Measurements from ENCODE around the gene ST3GAL4.

The ST3GAL4 gene

DNA sequence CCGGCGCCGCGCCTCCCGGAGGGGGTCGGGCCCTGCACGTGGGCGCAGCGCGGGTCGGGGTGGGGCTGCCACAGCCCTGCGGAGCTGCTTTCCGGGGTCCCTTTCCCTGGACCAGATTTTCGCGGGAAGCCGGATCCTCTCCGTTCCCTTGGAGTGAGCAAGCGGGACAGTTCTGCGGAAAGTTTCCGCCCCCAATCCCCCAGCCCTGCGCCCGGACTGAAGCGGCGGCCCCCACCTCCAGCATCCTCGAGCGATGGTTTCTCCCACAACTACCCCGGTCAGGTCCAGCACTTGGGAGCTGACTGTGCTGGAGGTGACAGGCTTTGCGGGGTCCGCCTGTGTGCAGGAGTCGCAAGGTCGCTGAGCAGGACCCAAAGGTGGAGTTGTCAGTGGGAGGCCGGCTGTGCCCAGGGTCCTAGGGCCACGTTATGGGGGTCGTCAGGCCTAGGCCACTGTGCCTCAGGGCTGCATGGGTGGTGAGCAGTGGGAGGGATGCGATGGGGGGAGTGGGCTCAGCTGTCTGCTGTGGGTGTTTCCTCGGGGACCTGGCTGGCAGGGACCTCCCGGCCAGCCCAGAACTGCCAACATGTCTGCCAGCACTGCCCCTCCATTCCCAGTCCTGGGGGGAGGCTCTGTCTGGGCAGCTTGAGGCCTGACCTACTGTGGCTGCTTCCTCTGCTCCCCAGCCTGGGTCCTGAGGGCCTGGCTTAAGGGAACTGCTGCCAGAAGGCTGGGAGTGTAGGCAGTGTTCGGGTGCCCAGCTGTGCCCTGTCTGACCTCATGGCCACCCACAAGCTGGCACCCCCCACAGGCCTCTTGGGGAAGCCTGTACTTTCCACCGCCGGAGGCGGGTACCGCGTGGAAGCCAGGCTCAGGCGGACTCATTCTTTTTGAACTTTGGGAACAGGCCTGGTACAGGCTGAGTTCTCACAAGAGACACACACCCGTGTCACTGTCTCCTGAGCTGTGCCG, 726 bp downstream of the ST3GAL4 start (continued):
- no peak for TF ChIP-seq ZNF664 (tag by site-specific recombination; IDR thresholded peaks at IDR 0.05)
- 0 out of 2 replicates have a peak, but pooled peaks have one; percentile 41 for TF ChIP-seq ZBTB48 (tag by site-specific recombination; IDR thresholded peaks at IDR 0.05)
- no peak for TF ChIP-seq ZNF341 (tag by site-specific recombination; IDR thresholded peaks at IDR 0.05; ENCODE audit: low read depth)
- TF ChIP-seq ZNF335 (tag by site-specific recombination; conservative IDR thresholded peaks at IDR 0.05), result peak; percentile 85
- TF ChIP-seq, protein P1, sequence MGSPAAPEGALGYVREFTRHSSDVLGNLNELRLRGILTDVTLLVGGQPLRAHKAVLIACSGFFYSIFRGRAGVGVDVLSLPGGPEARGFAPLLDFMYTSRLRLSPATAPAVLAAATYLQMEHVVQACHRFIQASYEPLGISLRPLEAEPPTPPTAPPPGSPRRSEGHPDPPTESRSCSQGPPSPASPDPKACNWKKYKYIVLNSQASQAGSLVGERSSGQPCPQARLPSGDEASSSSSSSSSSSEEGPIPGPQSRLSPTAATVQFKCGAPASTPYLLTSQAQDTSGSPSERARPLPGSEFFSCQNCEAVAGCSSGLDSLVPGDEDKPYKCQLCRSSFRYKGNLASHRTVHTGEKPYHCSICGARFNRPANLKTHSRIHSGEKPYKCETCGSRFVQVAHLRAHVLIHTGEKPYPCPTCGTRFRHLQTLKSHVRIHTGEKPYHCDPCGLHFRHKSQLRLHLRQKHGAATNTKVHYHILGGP (tag by site-specific recombination; IDR thresholded peaks at IDR 0.05), result no peak
- TF ChIP-seq GLIS2 (tag by site-specific recombination; IDR thresholded peaks at IDR 0.05), result peak; percentile 71; the same call in 1 of the 2 replicates

DNA sequence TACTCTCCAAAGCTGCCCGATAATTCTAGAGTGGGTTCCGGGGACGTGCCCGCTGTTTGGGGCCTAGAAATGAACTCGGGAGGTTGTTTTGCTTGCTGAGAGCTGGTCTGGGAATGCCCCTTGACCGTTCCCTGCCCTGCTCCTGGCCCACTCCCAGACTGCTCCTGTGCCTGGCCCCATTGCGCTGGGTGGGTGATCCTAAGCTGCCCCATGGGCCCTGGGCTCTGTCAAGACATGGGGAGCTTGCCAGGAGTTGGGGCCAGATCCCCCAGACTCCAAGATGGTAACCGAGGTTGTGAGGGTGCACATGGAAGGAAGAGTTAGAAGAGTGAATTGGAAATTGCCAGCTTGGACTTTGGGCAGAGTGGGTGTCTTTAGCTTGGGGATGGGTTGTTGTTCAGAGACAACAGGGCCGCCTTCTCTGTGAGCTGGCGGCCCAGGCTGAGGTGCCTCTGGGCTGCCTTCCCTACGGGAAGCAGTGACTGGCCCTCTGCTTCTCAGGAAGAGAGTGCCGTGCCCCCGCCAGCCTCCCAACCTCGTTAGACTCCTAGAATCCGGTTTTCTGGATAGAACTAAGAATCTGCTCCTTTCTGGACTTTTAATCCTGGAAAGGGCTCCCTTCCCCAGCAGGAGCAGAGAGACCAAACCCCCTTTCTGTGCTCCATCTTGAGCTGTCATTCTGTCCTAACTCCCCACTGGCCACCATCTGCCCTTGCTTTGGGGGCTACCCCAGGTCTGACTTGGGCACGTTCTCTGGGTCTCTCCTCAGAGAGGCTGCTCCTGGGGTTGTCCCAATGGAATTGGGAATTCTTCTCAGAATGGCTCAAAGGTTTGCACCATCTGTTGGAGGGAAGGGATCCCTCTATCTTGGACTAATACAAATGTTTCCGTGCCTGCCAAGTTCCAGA, 1.8 kb downstream of the ST3GAL4 start:
- TF ChIP-seq, protein P2, sequence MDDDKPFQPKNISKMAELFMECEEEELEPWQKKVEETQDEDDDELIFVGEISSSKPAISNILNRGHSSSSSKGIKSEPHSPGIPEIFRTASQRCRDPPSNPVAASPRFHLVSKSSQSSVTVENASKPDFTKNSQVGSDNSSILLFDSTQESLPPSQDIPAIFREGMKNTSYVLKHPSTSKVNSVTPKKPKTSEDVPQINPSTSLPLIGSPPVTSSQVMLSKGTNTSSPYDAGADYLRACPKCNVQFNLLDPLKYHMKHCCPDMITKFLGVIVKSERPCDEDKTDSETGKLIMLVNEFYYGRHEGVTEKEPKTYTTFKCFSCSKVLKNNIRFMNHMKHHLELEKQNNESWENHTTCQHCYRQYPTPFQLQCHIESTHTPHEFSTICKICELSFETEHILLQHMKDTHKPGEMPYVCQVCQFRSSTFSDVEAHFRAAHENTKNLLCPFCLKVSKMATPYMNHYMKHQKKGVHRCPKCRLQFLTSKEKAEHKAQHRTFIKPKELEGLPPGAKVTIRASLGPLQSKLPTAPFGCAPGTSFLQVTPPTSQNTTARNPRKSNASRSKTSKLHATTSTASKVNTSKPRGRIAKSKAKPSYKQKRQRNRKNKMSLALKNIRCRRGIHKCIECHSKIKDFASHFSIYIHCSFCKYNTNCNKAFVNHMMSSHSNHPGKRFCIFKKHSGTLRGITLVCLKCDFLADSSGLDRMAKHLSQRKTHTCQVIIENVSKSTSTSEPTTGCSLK (tag by site-specific recombination; IDR thresholded peaks at IDR 0.05), result no peak
- TF ChIP-seq SP2 (tag by site-specific recombination; IDR thresholded peaks at IDR 0.05) (no peak), ZNF610 (tag by site-specific recombination; IDR thresholded peaks at IDR 0.05; ENCODE audit: borderline replicate concordance) (no peak), MYNN (tag by site-specific recombination; IDR thresholded peaks at IDR 0.05; ENCODE audit: borderline replicate concordance) (no peak), ZNF341 (tag by site-specific recombination; IDR thresholded peaks at IDR 0.05; ENCODE audit: low read depth) (no peak), SP3 (tag by site-specific recombination; IDR thresholded peaks at IDR 0.05) (no peak), ZNF175 (tag by site-specific recombination; IDR thresholded peaks at IDR 0.05) (no peak), ZNF223 (tag by site-specific recombination; IDR thresholded peaks at IDR 0.05) (no peak), GFI1B (tag by site-specific recombination; IDR thresholded peaks at IDR 0.05) (no peak), ZBTB7A (tag by site-specific recombination; IDR thresholded peaks at IDR 0.05; ENCODE audit: low read depth) (no peak), GLIS1 (tag by site-specific recombination; IDR thresholded peaks at IDR 0.05) (no peak), ZNF10 (tag by site-specific recombination; IDR thresholded peaks at IDR 0.05) (no peak), ZBTB21 (tag by site-specific recombination; IDR thresholded peaks at IDR 0.05) (no peak), SETDB1 (IDR thresholded peaks at IDR 0.05; ENCODE audit: insufficient read length, low read length) (no peak)
- TF ChIP-seq, protein P3, sequence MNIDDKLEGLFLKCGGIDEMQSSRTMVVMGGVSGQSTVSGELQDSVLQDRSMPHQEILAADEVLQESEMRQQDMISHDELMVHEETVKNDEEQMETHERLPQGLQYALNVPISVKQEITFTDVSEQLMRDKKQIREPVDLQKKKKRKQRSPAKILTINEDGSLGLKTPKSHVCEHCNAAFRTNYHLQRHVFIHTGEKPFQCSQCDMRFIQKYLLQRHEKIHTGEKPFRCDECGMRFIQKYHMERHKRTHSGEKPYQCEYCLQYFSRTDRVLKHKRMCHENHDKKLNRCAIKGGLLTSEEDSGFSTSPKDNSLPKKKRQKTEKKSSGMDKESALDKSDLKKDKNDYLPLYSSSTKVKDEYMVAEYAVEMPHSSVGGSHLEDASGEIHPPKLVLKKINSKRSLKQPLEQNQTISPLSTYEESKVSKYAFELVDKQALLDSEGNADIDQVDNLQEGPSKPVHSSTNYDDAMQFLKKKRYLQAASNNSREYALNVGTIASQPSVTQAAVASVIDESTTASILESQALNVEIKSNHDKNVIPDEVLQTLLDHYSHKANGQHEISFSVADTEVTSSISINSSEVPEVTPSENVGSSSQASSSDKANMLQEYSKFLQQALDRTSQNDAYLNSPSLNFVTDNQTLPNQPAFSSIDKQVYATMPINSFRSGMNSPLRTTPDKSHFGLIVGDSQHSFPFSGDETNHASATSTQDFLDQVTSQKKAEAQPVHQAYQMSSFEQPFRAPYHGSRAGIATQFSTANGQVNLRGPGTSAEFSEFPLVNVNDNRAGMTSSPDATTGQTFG (tag by site-specific recombination; IDR thresholded peaks at IDR 0.05; ENCODE audit: borderline replicate concordance), result no peak
- TF ChIP-seq, protein P4, sequence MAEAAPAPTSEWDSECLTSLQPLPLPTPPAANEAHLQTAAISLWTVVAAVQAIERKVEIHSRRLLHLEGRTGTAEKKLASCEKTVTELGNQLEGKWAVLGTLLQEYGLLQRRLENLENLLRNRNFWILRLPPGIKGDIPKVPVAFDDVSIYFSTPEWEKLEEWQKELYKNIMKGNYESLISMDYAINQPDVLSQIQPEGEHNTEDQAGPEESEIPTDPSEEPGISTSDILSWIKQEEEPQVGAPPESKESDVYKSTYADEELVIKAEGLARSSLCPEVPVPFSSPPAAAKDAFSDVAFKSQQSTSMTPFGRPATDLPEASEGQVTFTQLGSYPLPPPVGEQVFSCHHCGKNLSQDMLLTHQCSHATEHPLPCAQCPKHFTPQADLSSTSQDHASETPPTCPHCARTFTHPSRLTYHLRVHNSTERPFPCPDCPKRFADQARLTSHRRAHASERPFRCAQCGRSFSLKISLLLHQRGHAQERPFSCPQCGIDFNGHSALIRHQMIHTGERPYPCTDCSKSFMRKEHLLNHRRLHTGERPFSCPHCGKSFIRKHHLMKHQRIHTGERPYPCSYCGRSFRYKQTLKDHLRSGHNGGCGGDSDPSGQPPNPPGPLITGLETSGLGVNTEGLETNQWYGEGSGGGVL (tag by site-specific recombination; IDR thresholded peaks at IDR 0.05), result no peak
- H3K4me3 ChIP-seq (ENCODE audit: low read depth, low read length), result no peak overlapping the region
- POLR2A ChIA-PET, result no interaction called here

More for the DNA sequence above, 1.8 kb downstream of the ST3GAL4 start:
- Histone ChIP-seq H3K27ac (ENCODE audit: extremely low read depth, low read depth, low read length) (no peak overlapping the region), H3K9me3 (ENCODE audit: control insufficient read depth, insufficient read depth, low read depth, low read length) (no peaks in the 10 kb centered on the region), H3K36me3 (ENCODE audit: control insufficient read depth in 2 of 2, insufficient read depth in 1 of 2, low read length in 2 of 2) (peaks cover 0 to 3% of the 10 kb centered on the region in 2 experiments; a peak in 1 of 3 replicates), H3K4me1 (ENCODE audit: control insufficient read depth, insufficient read depth, low read length) (no peaks in the 10 kb centered on the region)
- CTCF ChIA-PET, result interaction anchor here (1.7 kb wide), 1 partner anchor 123 kb away, joined by 5 read pairs; no protein-coding TSS in a partner anchor
